B cell (primary cell): ENCODE results near the gene ZFP82. TPM values are rescaled to one million over a fixed set of nuclear protein-coding genes. Genes with fewer than 3 reads are reported as not detected.

Source experiments
- ATAC-seq: fragments of 200-7000 bp; cut with Tn5 transposase; one replicate; pipeline ENCODE4 v1.10.0; 2021; ENCODE audit warnings: low read depth, mild to moderate bottlenecking, moderate number of reproducible peaks, moderate library complexity
- CTCF ChIA-PET: fragments of 350-600 bp; sonication (Branson Sonifier 250); formaldehyde crosslinking; loops from one replicate; lab custom pipeline; 2021; ENCODE audit warnings: antibody characterized with exemption, inconsistent platforms; lab: Charles Lee
- POLR2A ChIA-PET: fragments of 350-600 bp; sonication (Branson Sonifier 250); formaldehyde crosslinking; loops from one replicate; lab custom pipeline; 2021; ENCODE audit warnings: antibody characterized with exemption; lab: Charles Lee
- DNase-seq: peaks from one replicate; pipeline ENCODE4 v3.0.0; 2013
- H2AFZ ChIP-seq: 2 replicates; pipeline ENCODE4 v1.6.1; 2012; ENCODE audit warnings: mild to moderate bottlenecking, low read depth, low read length; ENCODE audit not compliant: insufficient read depth, poor library complexity, severe bottlenecking
- H3K27ac ChIP-seq, 2 donors: 1 replicate in 1 of 2; 2 replicates in 1 of 2; pipeline ENCODE4 v1.5.1; 2012 to 2013; ENCODE audit warnings: low read length in 2 of 2, mild to moderate bottlenecking in 2 of 2, moderate library complexity in 1 of 2
- H3K27me3 ChIP-seq, 4 experiments: fragments of 200-600 bp in 1 of 4; sonication (generic) in 1 of 4; replicated peaks in 1 of 4; 1 replicate in 2 of 4; 2 replicates in 2 of 4; pipeline versions ENCODE4 v1.6.1 to v1.7.0; 2013 to 2016; ENCODE audit warnings: low read length in 3 of 4, mild to moderate bottlenecking in 2 of 4, mixed read lengths in 1 of 4, moderate library complexity in 1 of 4; ENCODE audit not compliant: insufficient read depth in 4 of 4, control insufficient read depth in 3 of 4; ENCODE audit errors: control extremely low read depth in 1 of 4
- H3K36me3 ChIP-seq, 2 experiments: replicated peaks in 1 of 2; 1 replicate in 1 of 2; 2 replicates in 1 of 2; pipeline versions ENCODE4 v1.6.1 to v1.7.1; 2013; ENCODE audit warnings: low read length in 1 of 2; ENCODE audit not compliant: insufficient read depth in 2 of 2, control insufficient read depth in 1 of 2; ENCODE audit errors: control extremely low read depth in 1 of 2, extremely low read depth in 1 of 2
- H3K4me1 ChIP-seq, 2 donors: fragments of 200-600 bp in 1 of 2; sonication (generic) in 1 of 2; 1 replicate in 1 of 2; 2 replicates in 1 of 2; pipeline versions ENCODE4 v1.5.1 to v1.6.1; 2013 to 2017; ENCODE audit warnings: low read length in 2 of 2; ENCODE audit not compliant: control insufficient read depth in 2 of 2, insufficient read depth in 2 of 2
- H3K4me2 ChIP-seq: replicated peaks from 2 replicates; pipeline ENCODE3; 2012; ENCODE audit warnings: mild to moderate bottlenecking, low read depth, low read length; ENCODE audit not compliant: poor library complexity, severe bottlenecking
- H3K4me3 ChIP-seq, 5 experiments: fragments of 200-600 bp in 1 of 5; sonication (generic) in 1 of 5; 1 replicate in 3 of 5; 2 replicates in 2 of 5; pipeline versions ENCODE4 v1.5.1 to v1.7.0; 2011 to 2016; ENCODE audit warnings: low read length in 4 of 5, mild to moderate bottlenecking in 4 of 5, low read depth in 2 of 5, control low read depth in 1 of 5, moderate library complexity in 1 of 5; ENCODE audit not compliant: insufficient read depth in 1 of 5; ENCODE audit errors: control extremely low read depth in 1 of 5, extremely low read depth in 1 of 5
- H3K79me2 ChIP-seq: fragments of 200-600 bp; sonication (generic); one replicate; pipeline ENCODE4 v1.6.0; 2016; ENCODE audit warnings: low read length; ENCODE audit not compliant: control insufficient read depth, insufficient read depth
- H3K9ac ChIP-seq: fragments of 200-600 bp; sonication (generic); 2 replicates; pipeline ENCODE4 v1.6.1; 2017; ENCODE audit warnings: mild to moderate bottlenecking, low read length, moderate library complexity
- H3K9me3 ChIP-seq, 3 donors: one replicate each; pipeline versions ENCODE4 v1.6.1 to v1.7.1; 2013; ENCODE audit warnings: low read length in 2 of 3; ENCODE audit not compliant: control insufficient read depth in 2 of 3, insufficient read depth in 1 of 3; ENCODE audit errors: control extremely low read depth in 1 of 3
- H4K20me1 ChIP-seq: 2 replicates; pipeline ENCODE4 v1.6.0; 2012; ENCODE audit warnings: mild to moderate bottlenecking, low read length; ENCODE audit not compliant: insufficient read depth, control insufficient read depth, poor library complexity, severe bottlenecking
- H3K27ac Mint-ChIP-seq: one replicate; pipeline ENCODE4 v1.8.0; 2021; ENCODE audit warnings: mixed read lengths
- H3K27me3 Mint-ChIP-seq: one replicate; pipeline ENCODE4 v1.8.0; 2021; ENCODE audit warnings: mixed read lengths
- H3K4me1 Mint-ChIP-seq: one replicate; pipeline ENCODE4 v1.8.0; 2021; ENCODE audit warnings: mixed read lengths
- H3K4me3 Mint-ChIP-seq: one replicate; pipeline ENCODE4 v1.8.0; 2021; ENCODE audit warnings: mixed read lengths
- H3K9me3 Mint-ChIP-seq: one replicate; pipeline ENCODE4 v1.8.0; 2022; ENCODE audit warnings: mixed read lengths; ENCODE audit not compliant: insufficient read depth
- CTCF ChIP-seq: fragments of 200-600 bp; IDR thresholded peaks from one replicate; pipeline ENCODE4 v1.8.0; 2022; ENCODE audit warnings: antibody characterized with exemption, mild to moderate bottlenecking
- EZH2 ChIP-seq: IDR thresholded peaks from 2 replicates; pipeline ENCODE4 v1.6.1; 2012; ENCODE audit warnings: borderline replicate concordance, low read depth, mild to moderate bottlenecking, moderate library complexity, low read length; ENCODE audit not compliant: insufficient read depth, poor library complexity, severe bottlenecking
- WGBS: methylation state at CpG from one replicate; pipeline ENCODE4 v1.1.5; 2013; ENCODE audit warnings: missing lambda C conversion rate; ENCODE audit not compliant: insufficient coverage; 5-methylcytosine and 5-hydroxymethylcytosine counted together
- intact Hi-C: fragments of 100-400 bp; cut with micrococcal nuclease; formaldehyde crosslinking; loops from one replicate; pipeline ENCODE4 v1.10.0; 2022
- polyA plus RNA-seq: library from polyadenylated mRNA; depleted of rRNA; stranded (reverse); fragments of >200 nt; gene quantifications from 2 replicates; pipeline ENCODE4 v1.2.3, GENCODE V29; 2012
- total RNA-seq, 2 donors: library from RNA; stranded (reverse); fragments of 120-200 nt in 1 of 2; gene quantifications; 1 replicate in 1 of 2; 2 replicates in 1 of 2; pipeline versions ENCODE4 v1.2.3 to v1.2.4, GENCODE V29; 2013 to 2022

ZFP82 gene
- total and polyA plus RNA-seq, 2 donors (not counting 1 experiment from before 2014, with no cell fraction given): 7.7 to 14.4 TPM

GRCh38 chr19:36408101-36408500, 10.3 kb downstream of the ZFP82 start:
- DNase-seq: no peak
- Mint-ChIP-seq H3K27ac (no peak overlapping the region), H3K4me1 (peaks cover 7% of the 10 kb centered on the region), H3K4me3 (no peak overlapping the region), H3K27me3 (no peaks in the 10 kb centered on the region), H3K9me3 (peaks cover 2% of the 10 kb centered on the region)
- H4K20me1 ChIP-seq: peaks cover 10% of the 10 kb centered on the region
- no peak overlapping the region for H2AFZ ChIP-seq
- H3K27ac ChIP-seq: no peak overlapping the region
- H3K27me3 ChIP-seq: no peaks in the 10 kb centered on the region
- H3K9ac ChIP-seq: no peak overlapping the region
- intact Hi-C loops: no loop called here
- ChIA-PET CTCF (no interaction called here), POLR2A (no interaction called here)
- H3K9me3 ChIP-seq: peaks cover 0 to 8% (median 4%) of the 10 kb centered on the region in 3 donors
- no peak overlapping the region for H3K4me3 ChIP-seq
- TF ChIP-seq CTCF: no peak
- TF ChIP-seq EZH2: no peak
- no peak overlapping the region for H3K4me2 ChIP-seq
- peaks cover 24 to 62% of the 10 kb centered on the region in 2 experiments for H3K36me3 ChIP-seq
- no peaks in the 10 kb centered on the region for H3K4me1 ChIP-seq
- peaks cover 39% of the 10 kb centered on the region for H3K79me2 ChIP-seq
- WGBS: 100% methylated on average over 1 of the region's 3 CpGs
- ATAC-seq: no peak

- POLR2A ChIA-PET: no interaction called here
- ATAC-seq: no peak
These were observed 13.9 kb downstream of the ZFP82 start for GRCh38 chr19:36404498-36404897.

More at GRCh38 chr19:36404498-36404897, 13.9 kb downstream of the ZFP82 start:
- H3K27ac ChIP-seq: no peak overlapping the region
- peaks cover 19 to 20% of the 10 kb centered on the region in 2 donors for H3K4me1 ChIP-seq
- Mint-ChIP-seq H3K27me3 (no peaks in the 10 kb centered on the region), H3K4me3 (no peak overlapping the region), H3K27ac (no peak overlapping the region), H3K4me1 (peaks cover 16% of the 10 kb centered on the region), H3K9me3 (peaks cover 3% of the 10 kb centered on the region)
- peaks cover 0 to 13% (median 10%) of the 10 kb centered on the region in 3 donors for H3K9me3 ChIP-seq
- intact Hi-C loops: no loop called here
- H3K9ac ChIP-seq: no peak overlapping the region
- TF ChIP-seq CTCF: no peak
- TF ChIP-seq EZH2: no peak
- 96% methylated on average over 3 of the region's 3 CpGs for WGBS
- peaks cover 20 to 51% of the 10 kb centered on the region in 2 experiments for H3K36me3 ChIP-seq
- DNase-seq: no peak
- no peak overlapping the region for H3K4me2 ChIP-seq
- no peaks in the 10 kb centered on the region for H3K27me3 ChIP-seq
- H3K79me2 ChIP-seq: peaks cover 5% of the 10 kb centered on the region
- no peak overlapping the region for H2AFZ ChIP-seq
- CTCF ChIA-PET: no interaction called here
- no peaks in the 10 kb centered on the region for H4K20me1 ChIP-seq
- H3K4me3 ChIP-seq: no peak overlapping the region
